Fibroblast of gingiva (primary cell): ENCODE measurements around the gene ILDR1.

Source experiments
- DNase-seq: peaks from one replicate; pipeline ENCODE4 v3.0.0-alpha.2; 2011; ENCODE audit warnings: low read depth

ILDR1 gene

DNA sequence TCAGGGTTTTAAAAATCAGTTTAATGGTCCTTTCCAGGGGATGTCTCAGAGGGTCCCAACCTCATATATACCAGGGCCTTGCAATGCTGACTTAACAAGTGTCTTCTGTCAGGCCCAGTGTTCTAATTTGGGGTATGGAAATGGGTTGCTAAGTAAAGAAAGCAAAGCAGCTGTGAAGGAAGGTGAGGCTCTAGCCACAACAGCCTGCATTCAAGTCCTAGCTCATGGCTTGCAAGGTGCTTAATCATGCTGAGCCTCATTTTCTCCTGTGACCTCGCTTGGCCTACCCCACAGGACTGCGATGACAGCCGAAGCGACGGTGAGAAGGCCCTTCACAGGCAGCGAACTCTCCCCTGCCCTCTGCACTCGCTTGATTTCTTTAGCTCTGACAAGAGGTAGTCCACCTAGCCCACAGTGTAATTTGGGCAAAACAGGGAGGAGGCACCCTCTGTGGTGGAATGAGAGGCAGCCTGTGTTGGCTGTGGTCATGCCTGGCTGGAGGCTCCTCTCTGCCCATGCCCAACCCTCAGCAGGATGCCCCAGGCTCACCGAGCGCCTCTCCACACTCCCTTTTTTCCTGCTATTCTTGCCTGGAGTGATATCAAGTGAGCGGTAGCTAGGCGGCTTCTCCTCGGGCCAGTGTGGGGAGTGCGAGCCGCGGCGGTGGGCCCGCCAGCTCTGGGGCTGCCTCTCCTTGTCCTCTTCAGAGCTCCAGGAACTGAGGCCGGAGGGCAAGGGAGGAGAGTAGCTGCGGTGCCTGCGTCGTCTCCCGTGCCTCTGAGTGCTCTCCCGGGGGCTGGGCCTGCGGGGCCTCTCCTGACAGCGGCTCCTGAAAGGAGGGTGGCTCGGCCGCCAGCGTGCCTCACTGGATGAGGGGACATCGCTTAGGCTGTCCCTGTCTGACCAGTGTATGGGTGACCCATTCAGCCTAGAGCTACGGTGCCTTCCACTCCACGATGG is 29.2 kb downstream of the ILDR1 start:
- DNase-seq, result no peak

DNA sequence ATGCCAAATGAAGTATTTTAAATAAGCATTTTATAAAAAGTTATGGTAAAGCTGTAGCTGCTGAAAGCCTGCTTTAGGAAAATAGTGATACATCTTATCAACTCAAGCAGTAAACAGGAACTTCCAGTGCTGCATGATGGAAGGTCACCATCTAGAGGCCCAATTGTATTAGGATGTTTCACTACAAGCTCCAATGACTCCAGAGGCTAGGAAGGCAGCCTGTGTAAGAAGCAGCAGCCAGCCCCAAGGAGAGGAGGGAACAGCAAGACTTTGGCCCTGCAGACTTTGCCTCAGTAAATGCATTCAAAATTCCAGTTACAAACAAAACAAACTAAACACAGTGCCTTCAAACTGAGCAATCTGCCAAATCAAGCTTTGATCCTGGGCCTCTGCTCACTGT is 32.1 kb downstream of the ILDR1 start:
- no peak for DNase-seq

DNA sequence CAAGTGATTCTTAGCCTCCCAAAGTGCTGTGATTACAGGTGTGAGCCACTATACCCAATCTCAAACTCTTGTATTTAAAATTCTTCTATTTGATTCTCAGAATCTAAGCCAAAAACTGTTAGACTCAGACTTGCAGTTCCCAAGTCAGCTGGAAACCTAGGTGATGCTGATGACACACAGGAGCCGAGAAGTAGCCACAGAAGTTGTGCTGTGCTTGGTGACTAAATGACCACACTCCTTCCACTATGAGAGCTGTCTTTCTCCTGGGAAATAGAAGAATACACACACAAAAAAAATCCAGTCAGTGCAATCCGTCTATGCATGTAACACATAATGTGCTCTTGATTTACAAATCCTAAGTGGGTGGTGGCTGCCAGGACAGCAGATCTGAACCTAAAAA is 33.9 kb downstream of the ILDR1 start:
- DNase-seq, result no peak

DNA sequence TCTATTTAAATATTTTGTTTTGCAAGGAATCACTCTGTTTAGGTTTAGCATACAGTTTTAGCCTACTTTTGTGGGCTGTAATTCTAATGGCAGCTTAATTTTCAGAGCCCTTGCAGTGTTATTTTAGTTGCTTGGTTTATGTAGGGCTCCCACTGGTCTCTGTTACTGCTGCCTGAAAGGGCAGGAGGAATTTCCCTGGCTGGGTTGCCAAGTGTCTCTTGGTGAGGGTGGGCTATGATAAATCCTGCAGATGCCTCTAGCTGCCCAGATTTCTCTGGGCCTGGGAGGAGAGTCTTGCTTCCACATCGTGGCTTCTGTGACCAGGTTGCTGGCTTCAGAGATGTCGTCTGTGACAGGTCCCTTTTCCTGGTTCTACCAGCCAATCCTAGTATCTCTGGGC is 36.2 kb downstream of the ILDR1 start:
- no peak for DNase-seq

DNA sequence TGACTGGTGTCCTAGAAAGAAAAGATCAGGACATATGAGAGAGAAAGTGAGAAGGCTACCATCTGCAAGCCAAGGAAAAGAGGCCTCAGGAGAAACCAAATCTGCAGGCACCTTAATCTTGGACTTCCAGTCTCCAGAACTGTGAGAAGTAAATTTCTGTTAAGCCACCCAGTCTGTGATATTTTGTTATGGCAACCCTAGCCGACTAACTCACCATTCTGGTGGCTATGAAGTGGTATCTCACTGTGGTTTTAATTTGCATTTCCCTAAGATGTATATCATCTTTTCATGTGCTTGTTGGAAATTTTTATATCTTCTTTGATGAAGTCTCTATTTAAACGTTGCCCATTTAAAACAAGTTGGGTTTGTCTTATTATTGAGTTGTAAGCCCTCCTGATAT is 40.6 kb downstream of the ILDR1 start:
- no peak for DNase-seq

DNA sequence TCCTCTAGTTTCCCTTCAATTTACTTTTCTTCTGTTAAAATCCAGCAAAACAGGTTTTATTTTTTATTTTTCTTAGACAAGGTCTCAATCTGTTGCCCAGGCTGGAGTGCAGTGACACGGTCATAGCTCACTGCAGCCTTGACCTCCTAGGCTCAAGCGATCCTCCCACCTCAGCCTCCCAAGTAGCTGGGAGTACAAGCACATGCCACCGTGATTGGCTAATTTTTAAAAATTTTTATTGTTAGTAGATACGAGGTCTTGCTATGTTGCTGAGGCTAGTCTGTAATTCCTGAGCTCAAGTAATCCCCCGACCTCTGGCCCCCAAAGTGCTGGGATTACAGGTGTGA is 41.6 kb downstream of the ILDR1 start:
- DNase-seq, result no peak

DNA sequence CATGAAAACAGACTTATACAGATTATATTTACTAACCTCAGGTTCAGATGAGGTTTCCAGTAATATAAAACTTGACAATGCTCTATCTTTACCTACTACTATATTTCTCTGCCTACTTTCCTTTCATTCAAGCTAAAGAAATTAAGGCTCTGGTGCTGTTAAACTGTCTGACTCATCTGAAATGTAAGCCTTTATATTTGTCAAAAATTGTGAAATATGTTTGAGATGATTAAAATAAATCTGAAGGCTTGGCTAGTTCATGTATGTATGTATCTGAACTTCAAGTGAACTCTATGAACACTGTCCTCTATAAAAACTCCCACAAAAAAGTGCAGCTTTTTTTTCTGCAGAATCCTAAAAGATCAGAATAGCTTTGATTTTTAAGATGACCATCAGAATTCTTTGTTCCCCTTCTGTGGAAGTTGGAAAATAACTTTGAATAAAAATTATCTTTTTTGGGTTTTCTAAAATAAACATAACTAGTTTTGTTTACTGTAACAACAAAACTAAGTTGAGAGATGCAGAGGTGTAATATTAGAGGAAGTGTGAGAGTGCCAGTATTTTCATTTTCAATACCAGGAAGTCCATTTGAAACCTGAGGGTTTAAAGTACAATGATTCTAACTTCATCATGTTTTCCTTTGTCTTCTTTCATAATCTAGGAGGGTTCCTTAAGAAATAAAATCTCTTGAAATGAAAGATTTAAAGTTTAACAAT is 42.2 kb downstream of the ILDR1 start:
- no peak for DNase-seq

DNA sequence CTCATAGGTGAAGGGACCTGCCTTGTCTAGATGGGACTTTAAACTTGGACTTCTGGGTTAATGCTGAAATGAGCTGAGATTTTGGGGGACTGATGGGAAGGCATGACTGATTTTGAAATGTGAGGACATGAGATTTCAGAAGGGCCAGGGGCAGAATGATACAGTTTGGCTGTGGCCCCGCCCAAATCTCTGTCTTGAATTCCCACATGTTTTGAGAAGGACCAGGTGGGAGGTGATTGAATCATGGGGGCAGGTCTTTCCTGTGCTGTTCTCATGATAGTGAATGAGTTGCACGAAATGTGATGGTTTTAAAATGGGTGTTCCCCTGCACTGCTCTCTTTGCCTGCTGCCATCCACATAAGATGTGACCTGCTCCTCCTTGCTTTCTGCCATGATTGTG is 42.8 kb downstream of the ILDR1 start:
- no peak for DNase-seq

DNA sequence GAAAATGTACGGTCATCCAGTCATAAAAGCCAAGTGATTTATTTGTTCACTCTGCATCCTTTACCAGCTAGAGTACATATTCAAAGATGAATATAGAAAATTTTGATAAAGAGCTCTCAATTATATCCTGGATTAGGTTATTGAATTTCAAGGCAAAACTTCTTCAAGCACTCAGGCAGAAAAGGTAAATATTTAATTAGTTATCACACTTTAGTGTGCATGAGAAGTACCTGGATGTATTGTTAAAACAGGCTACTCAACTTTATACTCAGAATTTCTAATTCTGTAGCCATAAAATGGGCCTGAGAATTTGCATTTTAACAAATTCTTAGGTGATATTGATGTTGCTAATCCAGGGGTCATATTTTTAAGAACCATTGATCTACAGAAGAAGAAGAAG is 45.3 kb downstream of the ILDR1 start:
- DNase-seq, result no peak

DNA sequence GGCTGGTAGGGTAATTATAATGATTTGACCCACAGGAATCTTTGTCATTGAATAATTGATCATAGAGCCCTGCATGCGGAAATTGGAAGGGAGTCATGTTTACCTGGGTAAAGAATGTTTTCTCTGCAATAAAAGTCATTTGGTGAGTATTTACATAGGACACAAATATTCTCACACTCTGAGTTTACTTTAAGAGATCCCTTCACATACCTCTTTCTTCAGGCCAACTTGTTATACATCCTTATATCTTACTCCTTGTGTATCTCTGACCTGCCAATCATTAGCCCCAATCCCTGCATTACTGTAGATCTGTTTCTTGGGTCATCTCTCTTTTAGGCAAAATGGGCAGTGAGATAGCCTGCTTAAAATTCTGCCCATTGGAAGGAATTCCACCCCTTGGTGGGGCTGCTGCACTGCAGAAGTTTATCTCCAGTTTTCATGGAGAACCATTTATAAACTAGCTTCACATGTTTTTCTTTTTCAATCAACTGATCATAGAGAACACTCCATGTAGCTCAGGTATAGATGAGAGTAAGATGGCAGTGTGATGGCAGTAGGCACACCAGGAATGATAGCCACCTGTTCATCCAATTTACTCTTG is 46.2 kb downstream of the ILDR1 start:
- no peak for DNase-seq

DNA sequence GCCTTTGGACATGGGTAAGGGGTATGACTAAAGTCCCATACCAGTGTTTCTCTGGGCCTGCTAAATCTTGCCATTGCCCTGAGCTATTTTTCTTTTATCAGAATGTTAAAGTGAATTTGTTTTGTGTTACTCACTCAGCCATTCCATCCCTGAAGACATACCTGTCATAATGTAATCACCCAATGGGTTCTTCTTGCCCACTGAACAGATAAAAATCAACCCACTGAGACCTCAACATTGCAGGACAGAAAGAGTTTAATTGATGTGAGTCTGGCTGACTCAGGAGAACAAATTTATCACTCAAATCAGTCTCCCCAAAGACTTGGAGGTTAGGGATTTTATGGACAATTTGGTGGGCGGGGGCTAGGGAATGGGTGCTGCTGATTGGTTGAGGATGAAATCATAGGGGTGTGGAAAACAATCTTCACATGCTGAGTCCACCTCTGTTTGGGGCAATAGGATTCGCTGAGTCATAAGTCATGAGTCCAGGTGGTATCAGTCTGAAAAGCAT is 47.4 kb downstream of the ILDR1 start:
- no peak for DNase-seq

DNA sequence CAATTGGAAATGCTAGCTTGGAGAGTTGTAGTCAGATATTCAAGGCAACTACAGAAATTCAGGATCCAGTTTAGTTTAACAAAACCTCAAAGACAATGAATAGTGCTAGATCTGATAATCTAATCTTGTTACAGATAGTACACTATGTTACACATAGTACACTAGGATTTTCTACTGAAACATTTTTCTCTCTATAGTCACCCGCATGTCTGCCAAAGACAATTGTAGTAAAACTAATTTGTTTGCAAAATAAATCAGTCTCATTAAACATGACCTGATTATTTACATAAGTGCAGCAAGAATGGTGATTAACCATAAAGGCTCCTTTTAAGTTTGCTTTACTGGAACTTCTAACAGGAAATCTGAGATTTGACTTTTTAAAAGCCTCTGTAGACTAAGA is 52.0 kb downstream of the ILDR1 start:
- peak; percentile 6 for DNase-seq

DNA sequence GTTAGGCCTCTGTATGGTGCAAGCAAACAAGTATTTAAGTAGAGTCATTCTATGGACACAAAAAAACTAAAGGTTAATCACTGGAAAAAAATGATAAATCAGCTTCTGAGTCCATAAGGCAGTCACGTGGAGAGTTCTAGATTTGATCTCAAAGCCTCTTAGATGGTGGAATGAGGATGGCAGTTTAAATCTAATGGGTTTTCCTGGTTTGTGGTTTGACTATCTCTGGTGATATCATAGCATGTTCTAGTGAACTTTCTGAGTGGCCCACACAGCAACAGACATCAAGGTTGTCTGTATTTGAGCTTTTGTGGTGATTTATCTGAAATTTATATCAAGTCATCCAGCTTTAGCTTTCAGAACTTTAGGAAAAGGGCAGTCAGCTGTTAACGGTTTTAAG is 52.4 kb downstream of the ILDR1 start:
- DNase-seq, result no peak

DNA sequence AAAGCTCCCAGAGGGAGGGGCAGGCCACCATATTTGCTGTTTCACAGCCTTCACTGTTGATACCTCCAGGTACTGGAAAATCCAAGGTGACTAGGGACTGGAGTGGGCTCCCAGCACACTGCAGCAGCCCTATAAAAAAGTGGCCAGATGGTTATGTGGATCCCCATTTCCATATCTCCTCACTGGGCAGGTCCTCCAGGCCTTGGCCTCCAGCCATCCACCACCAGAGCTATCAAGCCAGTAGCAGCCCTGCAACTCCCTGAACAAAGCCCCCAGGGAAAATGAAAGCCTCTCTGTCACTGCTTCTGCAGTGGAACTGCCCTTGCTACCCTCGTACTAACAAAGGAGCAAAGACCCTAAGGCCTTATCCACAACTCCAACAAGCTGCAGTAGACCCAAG is 58.4 kb downstream of the ILDR1 start:
- DNase-seq, result no peak

DNA sequence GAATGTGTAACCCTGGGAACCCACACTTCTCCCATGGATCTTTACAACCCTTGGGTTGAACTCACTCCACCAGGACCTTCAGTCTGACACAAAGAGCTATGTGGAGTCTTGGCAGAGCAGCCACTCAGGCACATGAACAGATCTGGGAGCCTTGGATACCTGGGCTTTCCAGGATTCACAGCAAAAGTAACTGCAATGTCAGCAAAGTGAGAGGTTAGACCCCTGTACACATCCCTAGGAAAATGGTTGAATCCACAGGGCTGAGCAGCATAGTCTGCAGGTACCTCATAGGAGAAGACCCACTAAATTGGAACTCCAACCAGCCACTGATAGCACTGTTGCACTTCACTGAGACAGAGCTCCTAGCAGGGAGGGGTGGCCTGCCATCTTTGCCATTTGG is 59.6 kb downstream of the ILDR1 start:
- no peak for DNase-seq

DNA sequence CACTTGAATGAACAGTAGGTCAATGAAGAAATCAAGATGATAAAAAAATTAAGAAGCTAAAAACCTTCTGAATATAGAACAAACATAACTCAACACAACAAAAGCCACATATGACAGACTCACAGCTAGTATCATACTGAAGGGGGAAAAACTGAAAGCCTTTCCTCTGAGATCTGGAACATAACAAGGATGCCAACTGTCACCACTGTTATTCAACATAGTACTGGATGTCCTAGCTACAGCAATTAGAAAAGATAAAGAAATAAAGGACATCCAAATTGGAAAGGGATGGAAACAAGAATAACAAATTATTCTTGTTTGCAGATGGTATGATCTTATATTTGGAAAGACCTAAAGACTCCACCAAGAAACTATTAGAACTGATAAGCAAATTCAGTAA is 60.8 kb downstream of the ILDR1 start:
- DNase-seq, result no peak

DNA sequence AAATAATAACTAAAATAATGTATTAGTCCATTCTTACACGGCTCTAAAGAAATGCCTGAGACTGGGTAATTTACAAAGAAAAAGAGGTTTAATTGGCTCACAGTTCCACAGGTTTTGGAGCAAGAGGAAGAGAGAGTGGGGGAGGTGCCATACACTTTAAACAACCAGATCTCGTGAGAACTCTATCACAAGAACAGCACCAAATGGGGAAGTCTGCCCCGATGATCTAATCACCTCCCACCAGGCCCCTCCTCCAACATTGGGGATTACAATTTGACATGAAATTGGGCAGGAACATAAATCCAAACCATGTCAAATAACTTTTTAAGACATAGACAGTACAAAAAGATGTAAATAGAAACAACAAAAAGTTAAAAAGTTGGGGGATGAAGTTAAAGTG is 63.2 kb downstream of the ILDR1 start:
- DNase-seq, result no peak

DNA sequence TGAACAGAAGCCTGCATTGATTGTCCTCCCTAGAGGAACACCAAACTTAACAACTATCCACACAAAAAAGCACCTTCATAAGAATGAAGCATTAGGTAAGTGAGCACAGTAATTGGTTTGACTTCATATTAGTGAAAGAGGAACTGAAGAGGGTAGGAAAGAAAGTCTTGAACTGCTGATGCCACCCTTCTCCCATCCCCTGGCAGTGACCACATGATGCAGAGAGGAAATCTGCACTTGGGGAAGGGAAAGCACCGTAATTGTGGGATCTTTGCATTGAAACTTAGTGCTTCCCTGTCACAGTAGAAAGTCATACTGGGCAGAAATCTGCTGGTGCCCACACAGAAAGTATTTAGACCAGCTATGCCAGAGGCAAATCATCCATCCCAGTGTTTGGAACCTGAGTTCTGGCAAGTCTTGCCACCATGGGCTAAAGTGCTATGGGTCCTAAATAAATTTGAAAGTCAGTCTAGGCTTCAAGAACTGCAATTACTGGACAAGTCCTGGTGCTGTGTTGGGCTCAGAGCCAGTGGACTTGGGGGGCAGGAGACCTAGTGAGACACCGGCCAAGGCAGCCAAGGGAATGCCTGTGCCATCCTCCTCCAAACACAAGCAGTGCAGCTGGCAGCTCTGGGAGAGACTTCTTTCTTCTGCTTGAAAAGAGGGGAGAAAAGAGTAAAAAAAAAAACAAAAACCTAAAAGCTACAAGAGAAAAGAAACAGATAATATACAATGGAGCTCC is 64.2 kb downstream of the ILDR1 start:
- DNase-seq, result no peak

DNA sequence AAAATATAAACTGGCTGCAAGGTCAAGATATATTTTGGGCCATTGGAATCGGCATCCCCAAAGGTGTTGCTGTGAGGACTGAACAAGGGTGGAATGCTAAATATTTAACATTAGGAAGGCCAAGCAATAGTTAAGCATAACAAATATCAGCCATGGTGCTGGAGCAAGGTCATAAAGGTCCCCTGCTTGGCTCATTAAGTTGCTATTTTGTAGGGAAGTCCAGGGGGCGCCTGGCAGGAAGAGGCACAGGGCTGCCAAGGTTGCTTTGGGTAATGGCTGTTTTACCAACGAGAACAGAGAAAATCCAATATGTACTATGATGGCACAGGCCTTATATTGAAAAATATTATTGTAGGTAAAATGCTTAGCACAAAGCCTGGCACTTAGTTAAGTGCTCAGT is 65.7 kb downstream of the ILDR1 start:
- no peak for DNase-seq

DNA sequence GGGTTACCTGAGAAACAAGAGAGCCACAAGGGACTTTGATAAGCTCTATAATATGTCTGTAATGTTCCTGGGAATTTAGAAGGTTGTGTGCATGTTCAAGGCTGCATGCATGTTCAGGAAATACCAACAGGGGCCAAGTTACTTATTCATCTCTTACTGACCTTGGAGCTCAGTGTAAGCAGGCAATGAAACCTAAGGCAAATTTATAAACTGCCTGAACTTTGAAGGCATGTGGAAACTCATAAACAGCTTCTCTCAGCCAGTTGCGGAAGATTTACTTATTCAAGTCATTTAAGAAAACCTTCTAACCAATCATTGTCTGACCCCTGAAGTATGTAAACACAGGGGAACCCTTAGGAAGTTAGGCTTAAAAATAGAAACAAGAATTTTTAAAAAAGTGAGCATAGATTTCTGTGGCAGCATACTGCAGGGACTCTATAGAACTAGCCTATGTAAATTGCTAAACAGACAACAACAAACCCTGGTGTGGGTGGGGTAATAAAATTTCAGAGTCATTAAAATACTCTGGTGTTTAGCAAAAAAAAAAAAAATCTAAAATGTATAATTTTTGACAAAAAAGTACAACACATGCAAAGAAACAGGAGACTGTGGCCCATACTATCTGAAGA is 70.6 kb downstream of the ILDR1 start:
- DNase-seq, result no peak

DNA sequence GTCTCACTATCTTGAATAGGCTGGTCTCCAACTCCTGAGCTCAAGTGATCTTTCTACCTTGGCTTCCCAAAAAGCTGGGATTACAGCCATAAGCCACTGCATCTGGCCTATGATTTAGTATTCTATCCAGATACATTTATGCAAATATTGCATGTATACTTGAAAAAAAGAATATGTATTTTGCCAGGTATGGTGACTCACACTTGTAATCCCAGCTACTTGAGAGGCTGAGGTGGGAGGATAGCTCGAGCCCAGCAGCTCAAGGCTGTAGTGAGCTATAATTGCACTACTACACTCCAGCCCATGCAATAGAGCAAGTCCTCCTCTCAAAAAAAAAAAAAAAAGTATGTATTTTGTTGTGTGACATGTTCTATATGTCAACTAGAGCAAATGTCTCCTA is 73.4 kb downstream of the ILDR1 start:
- DNase-seq, result no peak

DNA sequence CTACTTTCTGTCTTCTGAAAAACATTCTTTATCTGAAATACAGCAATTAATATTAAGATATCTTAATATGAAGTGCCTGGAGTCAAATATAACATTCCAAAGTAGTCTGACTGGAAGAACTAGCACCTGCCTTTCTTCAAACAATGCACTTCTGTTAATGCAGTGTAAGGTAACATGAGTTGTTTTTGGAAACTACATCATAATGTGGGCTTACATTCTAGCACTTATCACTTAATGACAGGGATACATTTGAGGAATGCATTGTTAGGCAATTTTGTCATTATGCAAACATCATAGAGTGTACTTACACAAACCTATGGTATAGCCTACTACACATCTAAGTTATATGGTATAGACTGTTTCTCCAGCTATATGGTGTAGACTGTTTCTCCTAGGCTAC is 78.6 kb downstream of the ILDR1 start:
- DNase-seq, result no peak
